Esophagus mucosa (tissue), 1 donor: ENCODE data around the gene FGF12. TPM values are rescaled to one million over a fixed set of nuclear protein-coding genes. Genes with fewer than 3 reads are reported as not detected.

Source experiments
- ATAC-seq: fragments of 200-7000 bp; cut with Tn5 transposase; one replicate; pipeline ENCODE4 v1.9.1; 2020
- total RNA-seq: library from RNA; stranded (reverse); gene quantifications from one replicate; pipeline ENCODE4 v1.2.4, GENCODE V29; 2023
- donor health status: DM: yes; HTN: yes; CAD: no.

Gene FGF12
- total RNA-seq, 1 donor from 2014 or later = 0.72 TPM

DNA sequence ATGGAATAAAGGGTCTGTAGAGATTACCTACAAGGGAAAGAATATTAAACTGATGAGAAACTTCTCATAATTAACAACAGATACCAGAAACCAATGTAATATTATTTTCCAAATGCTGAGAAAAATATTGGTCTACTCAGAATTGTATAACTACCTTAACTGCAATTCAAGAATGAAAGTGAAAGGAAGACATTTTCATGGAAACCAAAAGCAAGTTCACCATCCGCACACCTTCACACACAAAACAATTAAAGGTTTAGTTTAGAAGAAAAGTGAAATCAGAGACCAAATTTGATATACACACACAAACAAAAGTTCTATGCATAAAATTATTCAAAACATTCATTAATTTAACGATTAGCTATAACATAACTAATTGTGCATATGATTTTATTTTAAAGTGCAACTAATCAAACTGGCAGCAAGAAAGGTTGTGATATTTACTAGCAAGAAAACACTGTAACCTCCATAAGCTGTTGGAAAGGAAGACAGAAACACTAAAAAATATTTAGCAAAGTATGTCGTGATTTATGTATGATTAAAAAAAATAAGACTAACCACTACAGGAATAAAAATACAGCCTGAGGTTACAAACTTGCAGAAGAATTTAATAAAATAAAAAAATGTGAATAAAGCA is 395.5 kb downstream of the FGF12 start:
- ATAC-seq = no peak

DNA sequence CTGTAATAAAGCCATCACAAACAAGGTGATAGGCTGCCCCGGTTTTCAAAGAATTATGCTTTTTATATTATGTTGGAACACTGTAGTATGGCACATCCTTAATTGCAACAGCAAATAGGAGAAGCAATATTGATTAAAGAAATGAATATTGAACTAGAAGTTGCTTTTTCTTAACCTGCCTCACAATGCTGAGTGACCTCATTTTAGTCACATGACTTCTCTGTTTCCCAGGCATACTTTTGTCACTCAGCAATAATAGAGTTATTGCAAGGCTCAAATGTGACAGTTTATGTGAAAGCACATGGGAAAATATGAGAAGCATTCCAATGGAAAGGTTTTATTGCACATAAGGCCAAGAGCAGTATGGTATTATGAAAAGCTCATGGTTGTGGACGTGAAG is 400.7 kb downstream of the FGF12 start:
- no peak for ATAC-seq

DNA sequence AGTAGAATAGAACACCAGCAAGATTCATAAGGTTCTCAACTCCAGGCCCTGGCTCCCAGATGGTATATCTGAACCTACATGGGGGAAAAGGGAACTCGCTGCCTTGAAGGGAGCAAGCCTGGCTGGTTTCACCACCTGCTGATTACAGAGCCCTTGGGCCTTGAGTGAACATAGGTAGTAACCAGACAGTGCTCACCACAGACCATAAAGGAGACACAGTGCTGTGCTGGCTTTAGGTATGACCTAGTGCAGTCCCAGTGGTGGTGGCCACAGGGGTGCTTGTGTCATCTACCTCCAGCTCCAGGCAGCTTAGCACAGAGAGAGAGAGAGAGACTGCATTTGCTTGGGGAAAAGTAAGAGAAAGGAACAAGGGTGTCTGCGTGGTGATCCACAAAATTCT is 409.8 kb downstream of the FGF12 start:
- ATAC-seq = no peak

DNA sequence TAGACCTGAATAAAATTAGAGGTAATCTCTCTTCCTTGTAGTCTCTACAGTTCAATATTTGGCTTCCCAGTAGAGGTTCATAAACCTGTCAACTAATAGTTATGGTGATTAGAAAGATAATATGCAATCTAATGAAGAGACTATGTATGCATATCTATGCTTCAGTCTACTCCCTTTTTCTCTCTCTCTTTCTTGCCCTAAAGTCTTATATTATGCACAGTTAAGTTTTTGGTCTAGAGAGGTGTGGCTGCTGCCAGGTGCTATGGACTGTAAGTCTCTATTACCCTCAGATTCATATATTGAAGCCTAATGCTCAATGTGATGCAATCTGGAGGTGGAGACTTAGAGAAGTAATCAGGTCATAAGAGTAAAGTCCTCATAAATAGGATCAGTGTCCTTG is 413.7 kb downstream of the FGF12 start:
- no peak for ATAC-seq

DNA sequence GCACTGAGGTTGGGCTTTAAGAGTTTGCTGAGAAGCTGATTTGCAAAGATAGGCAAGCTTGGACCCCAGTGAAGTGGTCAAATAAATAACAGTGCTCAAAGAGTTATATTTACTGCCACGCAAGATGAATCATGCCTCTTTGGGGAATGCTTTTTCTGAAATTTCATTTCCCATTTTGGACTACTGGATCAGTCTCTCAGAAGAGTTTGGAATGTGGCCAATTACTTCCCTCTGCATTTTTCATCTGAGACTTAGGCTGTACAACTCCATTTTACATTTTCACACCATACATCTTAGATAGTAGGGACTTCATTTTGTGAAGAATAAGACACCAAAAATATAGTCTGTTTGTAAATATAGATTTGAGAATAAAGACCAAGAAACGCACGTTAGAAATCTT is 419.7 kb downstream of the FGF12 start:
- ATAC-seq = no peak

DNA sequence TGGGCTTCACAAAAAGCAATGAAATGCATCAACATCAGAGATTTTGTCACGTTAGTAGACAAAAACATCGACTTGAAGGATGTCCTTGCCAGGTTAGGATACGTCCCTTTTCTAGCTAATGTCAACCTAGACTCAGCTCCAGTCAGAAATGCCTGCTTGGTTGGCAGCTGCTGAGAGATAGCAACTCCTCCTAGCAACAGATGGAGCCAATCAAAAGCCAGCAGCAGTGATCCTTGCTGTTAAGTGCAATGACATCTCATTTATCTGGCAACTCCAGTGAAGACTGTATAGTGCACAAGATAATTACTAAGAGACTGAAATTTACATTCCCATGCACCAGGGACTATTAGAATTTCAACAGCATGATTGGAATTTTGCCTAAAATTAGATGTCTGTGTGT is 424.1 kb downstream of the FGF12 start:
- no peak for ATAC-seq

DNA sequence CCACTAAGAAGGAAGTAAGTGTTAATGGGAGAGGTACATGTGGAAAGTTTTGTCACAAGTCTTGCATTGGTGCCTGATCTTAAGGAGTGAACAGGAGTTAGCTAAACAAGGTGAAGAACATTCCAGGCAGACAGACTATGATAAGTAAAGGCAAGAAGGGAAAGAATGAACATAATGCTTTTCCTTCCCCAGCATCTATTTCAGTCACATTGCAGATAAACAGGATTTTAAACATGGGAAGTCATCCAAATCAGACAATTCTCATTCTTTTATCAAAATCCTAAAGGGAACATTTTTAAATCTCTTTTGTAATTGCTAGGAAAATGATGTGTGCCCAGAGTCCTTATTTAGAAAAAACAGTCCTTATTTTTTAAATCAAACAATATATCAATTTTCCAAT is 424.6 kb downstream of the FGF12 start:
- ATAC-seq = no peak

DNA sequence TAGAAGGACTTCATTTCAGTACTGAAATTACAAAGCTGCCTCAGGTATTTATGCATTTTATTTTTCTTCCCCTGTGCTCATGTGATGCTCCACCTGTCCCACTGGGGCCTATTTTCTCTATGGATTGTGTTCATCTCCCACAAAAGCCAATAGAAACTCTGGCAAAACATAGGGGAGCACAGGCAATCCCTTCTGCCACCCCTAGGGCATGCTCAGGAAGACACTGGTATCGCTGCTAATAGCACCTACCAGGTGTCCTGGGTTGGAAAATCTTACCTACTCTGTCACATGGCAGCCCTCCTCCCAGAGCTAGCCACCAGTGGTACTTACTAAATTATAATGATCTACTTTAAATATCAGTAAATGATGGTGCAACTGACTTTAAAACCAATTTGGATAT is 427.4 kb downstream of the FGF12 start:
- ATAC-seq = no peak

DNA sequence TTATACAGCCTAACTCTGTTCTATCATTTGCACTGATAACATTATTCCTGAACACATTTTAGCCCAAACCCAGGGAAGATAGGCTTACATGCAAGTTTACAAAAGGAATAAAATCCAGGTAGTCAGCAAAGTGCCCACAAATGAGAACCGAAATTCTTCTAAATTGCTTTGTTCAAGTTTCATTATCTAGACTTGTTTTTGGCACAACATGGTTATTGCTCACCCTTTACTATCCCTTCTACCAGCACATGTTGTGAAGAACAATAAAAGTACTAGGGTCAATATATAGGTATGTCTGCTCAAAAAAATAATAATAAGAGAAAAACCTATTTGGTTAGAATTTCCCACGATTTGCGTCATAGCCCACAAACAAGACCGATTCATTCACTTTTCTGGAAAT is 430.5 kb downstream of the FGF12 start:
- ATAC-seq = no peak

DNA sequence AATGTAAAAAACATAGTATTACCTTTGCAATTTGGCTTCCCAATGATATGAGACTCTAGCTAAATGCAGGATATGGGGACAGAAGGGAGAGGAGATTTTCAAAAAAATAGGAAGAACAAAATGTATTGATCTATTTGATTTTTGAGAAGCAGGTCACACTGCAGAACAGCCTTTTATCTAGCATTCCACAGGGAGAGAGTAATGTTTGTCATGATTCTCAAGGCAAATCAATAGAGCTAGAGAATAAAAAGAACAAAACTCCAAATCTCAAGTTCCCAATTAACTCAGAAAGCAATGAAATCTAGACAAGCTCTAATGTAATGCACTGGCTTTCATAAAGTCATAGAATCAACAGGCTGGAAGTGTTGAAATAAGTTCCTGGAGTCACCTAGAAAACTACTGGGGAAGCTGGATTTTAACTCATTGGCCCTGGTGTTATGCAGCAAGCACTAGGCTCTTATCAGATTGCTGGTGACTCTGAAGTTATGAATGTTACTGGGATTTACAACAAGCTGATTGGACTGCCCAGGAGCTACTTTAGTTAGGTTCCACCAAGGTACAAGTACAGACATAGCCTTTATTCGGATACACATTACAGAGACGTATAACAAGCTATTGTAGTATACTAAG is 442.8 kb downstream of the FGF12 start:
- no peak for ATAC-seq

DNA sequence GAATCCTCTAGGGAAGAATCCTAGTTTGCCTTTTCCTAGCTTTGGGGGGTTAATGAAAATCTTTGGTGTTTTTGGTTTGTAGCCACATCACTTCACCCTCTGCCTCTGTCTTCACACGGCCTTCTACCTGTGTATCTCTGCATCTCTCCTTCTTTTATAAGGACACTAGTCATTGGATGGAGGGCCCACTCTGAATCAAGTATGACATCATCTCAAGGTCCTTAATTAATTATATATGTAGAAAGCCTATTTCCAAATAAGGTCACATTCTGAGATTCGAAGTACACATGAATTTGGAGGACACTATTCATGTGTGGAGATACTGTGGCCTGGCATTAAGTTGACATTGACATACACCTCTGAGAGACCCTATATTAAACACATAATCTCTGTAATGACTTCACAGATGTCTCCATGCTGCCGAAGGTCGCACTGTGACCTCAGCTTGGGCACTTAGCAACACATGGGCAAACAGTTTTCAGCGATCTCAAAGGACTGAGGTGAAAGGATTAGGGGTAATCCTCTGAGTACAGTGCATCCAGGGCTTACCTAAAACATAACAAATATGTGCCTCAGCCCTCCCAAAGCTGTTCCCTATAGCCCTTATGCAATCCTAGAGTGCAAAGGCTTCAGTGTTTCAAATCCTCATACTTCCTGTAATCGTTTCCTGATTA is 446.0 kb downstream of the FGF12 start:
- ATAC-seq = no peak

DNA sequence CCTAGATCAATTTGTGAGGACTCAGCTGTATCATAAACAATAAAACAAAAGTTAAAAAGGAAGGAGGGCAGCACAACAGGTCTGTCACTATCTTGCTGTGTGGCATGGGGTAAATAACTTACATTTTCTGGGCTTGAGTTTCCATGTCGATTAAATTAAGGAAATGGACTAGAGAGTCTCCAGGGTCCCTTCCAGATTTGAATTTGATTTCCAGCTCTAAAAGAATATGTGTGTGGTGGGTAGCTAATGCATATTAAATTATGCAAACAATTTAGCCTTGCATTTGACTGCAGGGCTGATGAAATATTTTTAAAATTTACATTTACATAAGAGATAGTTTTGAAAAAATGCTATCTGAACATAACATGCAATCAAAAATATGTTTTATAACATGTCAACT is 447.7 kb downstream of the FGF12 start:
- ATAC-seq = no peak

DNA sequence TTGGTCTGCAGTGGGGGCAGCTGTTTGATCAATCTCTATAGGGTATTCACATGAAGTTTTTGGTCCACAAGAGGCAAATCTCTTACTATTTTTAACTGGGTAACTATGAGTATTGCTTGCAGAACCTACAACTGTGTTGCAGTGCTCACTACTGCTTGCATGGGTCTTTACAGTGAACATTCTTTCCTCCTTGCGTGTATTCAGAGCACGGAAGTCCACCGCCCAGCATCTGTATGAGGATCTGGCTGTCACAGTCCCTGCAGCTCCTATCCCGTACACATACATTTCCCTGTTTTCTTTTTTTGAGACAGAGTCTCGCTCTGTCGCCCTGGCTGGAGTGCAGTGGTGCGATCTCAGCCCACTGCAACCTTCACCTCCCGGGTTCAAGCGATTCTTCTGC is 449.9 kb downstream of the FGF12 start:
- ATAC-seq = no peak

DNA sequence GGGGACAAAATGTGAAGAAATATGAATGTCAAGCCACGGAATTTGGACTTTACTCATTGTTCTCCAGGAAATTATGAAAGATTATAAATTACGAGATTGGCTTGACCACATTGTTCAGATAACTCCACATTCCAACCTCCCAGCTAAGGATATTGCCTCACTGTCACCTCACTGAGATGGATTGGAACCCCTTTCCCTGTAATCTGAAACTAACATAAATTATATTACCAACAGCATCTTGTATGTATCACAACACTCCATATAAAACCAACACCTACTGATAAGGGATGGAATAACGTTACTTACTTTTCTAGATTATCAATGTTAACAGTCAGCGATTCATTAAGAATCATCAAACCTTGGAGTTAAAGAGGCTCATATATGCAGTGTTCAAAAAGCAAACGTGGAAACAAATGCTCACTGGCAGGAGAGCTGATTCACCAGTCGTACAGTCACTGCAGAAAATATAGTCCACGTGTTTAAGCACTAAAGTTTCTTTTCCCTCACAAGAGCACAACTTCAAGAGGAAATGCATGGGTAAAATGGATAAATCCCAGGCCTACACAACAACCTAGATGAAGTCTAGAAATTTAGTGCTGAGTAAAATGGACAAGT is 451.5 kb downstream of the FGF12 start:
- no peak for ATAC-seq

DNA sequence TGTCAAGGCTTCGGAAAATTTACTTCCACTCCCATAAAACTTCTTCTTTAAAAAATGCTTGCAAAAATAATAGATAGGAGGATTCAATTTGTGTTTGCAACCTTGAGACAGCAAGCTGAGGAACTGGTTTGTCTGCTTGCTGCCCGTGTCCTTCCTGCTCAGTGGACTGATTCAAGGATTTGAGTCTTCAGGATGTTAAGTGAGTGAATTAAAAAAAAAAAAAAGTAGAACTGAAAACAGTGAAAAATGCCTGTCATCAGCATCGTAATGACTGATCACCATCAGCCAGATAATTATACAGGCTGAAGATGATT is 453.7 kb downstream of the FGF12 start:
- peak; percentile 28 for ATAC-seq

DNA sequence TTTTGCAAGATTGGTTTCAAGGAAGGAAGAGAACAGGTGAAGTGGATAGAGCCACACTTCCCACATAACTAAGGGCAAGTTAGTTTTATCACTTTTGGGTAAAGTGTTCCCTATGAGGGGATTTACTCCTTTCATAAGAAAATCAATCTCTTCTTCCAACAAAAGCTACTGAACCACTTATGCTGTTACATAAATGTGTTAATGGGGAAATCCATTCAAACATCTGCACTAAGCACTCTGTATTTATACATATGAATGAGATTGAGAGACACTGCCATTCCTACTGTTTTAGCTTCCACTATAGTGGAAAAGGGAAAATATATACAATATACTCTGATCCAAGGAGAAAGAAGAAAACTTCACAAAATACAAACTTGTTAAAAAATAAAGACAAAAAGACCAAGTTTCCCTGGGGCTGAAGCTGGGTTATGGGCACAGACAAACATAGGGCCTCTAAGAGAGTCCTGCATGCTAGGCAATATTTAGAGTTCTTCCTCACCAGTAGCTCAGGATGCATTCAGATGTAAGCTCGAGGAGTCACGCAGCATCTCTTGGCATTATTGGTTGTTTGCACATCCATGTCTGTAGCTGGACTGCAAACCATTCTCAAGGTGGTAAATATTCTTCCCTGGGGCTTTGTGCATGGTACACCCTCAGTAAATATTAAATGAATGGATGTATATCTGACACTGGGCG is 454.2 kb downstream of the FGF12 start:
- ATAC-seq = no peak

DNA sequence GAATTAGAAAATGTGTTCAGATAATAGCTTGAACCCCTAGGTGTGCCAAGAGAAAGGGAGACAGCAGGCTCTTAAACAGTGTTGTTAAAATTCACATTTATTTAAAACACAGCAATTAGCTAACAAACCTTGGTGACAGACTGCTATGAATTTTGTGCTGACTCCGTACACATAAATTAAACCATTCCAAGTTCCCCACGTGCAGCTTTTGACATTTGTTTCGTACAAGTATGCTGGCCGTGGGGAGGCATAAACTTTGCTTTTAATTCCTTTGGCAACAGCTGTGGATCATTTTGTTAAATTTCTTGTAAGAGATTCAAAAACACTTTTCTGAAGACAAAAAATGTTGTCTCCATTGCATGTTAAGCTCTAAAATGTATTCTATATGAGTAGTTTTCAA is 465.3 kb downstream of the FGF12 start:
- no peak for ATAC-seq

DNA sequence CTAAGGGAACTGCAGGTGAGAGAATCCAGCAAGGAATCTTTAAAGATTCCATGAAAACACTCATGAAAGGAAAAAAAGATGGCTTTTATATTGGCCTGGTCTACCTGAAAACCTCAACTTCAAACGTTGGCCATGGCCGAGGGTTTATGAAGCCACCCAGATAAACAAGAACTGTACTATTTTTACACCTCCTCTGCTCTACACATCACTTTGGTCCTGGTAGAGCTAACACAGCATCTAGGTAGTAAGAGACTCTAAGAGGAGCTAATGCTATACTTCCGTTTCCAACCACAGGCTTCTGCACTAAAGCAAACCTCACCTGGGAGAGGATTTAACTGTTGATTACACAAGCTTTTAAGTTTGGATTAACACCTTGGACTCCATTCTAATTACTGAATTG is 466.2 kb downstream of the FGF12 start:
- ATAC-seq = no peak

DNA sequence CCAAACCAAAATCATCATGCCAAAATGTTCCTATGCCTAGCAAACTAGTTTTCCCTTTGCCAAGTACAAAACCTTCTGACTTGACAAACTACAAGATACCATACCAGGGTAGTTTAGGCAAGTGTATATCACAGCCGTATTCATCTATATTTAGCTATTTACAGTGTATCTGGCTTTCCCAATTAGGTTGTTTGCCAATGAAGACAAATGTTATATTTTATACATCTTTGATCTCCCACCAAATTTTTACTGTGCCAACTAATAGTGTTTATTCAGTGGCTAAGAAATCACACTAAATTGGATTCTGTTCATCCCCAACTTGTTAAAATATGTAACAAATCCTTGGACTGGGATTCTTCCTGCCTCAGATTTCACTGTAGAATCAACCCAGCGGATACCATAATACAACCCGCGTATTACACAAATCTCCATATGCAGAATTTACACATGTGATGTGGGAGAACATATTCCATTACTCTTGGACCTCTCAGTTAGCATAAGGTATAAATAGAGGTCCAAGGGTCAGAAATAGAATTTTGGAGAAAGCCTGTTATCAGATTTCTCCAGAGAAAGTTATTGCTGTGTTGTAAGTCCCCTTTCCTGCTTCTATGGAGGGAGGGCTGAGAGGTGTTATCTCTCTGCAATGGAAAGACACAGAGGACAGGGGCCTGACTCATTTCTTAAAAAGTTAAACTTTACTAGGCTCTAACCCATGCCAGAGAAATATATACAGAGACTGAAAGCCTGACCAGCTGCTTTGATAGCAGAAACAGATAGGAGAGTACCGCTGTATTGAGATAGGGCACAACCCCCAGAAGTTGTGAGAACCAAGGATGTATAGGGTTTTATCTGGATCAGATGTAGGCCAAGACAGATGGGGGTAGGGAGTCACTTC is 467.0 kb downstream of the FGF12 start:
- ATAC-seq = no peak

DNA sequence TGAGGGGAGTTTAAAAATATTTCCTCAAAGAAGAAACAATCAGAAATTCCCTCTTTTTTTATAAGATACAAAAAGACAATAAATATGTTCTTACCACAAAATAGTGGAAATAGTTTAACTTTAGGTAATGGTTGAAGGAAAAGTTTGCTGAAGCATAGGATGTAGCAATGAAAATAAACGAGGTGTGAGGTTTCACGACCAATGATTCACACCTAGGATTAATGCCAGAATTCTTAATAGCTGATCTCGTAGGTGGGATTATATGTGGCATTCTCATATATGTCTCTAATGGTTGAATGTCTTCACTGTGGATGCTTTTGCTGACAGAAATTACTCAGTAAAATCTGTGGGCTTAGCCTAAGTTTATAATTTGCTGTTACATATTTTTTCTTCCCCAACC is 467.7 kb downstream of the FGF12 start:
- ATAC-seq = no peak

DNA sequence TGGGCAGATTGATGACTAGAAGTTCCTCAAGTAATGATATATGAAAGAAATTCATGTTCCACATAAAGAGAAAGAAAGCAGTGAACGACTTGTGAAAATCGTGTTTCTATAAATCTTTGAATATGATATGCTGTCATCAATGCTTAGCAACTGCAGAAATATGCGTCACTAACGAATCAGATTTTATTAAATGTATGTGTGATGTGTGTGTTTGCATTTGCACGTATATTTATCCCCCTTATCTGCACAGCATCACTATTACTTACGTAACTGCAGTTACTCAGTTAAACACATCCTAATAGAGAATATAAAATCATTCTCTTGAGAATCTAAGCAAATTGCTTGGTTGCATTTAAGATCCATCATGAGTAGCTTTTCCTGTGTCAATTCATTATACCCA is 468.6 kb downstream of the FGF12 start:
- ATAC-seq = no peak

DNA sequence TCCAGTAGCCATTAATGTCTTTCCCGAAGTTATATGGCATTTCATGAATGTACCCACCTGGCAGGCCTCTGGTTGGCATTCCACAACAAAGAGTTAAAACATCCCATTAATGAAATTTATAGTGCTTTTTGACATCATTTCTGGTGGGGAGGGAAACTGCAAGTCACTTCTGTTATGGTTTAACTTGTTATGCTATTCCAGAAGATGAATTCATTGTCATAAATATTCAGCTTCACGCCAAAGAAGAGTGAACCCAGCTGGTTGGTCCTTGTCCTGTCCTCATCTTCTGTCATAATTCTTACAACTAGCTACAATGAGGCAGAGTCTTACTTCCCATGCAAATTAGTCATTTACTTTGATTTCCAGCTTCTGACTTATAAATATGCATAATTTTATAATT is 471.5 kb downstream of the FGF12 start:
- ATAC-seq = no peak
